Measurements from ENCODE around the gene RELCH.
A peak's percentile ranks its signal among the peaks of the same experiment; 100 is the strongest.
"Not testable (repeated sequence)": the region's sequence is repeated elsewhere in the genome, so short reads cannot be mapped to it uniquely, and the experiment has no call there.

RELCH gene

DNA sequence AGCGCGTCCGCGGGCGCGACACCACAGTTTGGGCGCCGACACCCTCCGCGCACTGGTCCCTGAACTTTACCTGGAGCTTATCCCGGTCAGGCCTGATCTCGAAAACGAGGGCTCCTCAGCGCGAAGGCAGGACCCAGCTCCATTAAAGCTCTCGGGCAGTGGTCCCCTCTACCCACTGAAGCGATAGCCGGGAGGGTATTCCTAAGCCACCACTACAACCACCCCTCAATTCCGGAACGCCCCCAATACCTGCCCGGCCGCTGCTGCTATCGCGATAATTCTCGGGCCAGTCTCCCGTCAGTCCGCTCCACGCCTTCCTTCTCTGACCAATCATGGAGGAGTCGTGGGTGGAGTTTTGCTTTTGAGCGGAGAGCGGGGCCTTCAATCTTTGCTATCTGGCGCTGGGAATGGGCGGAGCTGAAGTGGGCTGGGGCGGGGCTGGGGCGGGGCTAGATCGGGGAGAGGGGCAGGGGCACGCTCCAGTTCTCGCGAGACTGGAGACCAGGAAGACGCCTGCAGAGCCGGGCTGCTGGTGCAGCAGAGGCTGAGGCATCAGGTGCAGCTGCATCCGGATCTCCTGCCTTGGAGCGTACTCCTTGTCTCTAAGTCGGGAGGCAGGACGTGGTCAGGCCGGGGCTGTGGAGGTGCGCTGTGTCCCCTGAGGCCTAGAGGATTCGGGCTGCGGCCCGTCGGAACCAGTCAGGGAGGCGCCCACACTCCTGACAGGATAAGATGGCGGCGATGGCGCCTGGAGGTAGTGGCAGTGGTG lies at the start of gene RELCH, which contains the start of gene PIGN:
TSS of gene RELCH (plus strand) at position 482 of the 769 bp plus-strand sequence. CDS start at position 733, 251 bp downstream.
TSS of gene PIGN (minus strand) at position 283 of the 769 bp plus-strand sequence. CDS start 25,703 bp downstream, outside the sequence.
- DNase-seq (ENCODE audit: low read depth, low spot score), result peak; percentile 98

GRCh38 chr18:62138461-62139235 lies 48.4 kb upstream of the RELCH start:
- no peak for DNase-seq (ENCODE audit: low read depth, low spot score)

DNA sequence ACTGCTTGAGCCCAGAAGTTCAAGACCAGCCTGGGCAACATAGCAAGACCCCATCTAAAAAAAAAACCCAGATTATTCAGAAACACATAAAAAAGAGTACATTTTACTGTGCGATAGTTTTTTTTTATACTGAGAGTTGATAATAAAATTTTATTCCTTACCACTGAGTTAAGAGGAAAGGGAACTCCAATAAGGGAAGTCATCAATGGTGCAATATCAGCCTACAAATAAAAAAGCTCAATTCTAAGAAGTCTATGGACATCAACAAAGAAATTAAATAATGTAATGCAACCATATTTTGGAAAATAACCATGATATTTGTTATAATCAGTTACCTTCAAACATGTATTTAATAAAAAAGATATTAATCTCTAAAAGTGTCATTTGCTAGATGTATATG lies 46.8 kb upstream of the RELCH start:
- no peak for DNase-seq (ENCODE audit: low read depth, low spot score)

DNA sequence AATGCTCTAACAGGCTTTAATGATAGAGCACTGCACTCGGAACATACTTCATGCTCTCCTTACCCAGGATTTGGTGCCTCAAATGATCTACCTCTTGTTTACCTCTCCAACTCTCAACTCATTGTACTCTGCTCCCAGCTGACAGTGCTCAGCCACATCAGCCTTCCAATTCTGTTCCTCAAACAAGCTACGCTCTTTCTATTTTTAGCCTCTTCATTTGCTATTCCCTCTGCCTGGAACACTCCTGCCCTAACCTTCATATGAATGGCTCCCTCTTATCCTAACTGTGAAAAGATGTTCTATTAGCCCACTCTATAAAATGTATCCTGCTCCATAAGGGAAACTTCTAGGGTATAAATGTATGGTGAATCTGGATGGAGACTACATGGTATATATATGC lies 42.7 kb upstream of the RELCH start:
- DNase-seq (ENCODE audit: low read depth, low spot score), result no peak

DNA sequence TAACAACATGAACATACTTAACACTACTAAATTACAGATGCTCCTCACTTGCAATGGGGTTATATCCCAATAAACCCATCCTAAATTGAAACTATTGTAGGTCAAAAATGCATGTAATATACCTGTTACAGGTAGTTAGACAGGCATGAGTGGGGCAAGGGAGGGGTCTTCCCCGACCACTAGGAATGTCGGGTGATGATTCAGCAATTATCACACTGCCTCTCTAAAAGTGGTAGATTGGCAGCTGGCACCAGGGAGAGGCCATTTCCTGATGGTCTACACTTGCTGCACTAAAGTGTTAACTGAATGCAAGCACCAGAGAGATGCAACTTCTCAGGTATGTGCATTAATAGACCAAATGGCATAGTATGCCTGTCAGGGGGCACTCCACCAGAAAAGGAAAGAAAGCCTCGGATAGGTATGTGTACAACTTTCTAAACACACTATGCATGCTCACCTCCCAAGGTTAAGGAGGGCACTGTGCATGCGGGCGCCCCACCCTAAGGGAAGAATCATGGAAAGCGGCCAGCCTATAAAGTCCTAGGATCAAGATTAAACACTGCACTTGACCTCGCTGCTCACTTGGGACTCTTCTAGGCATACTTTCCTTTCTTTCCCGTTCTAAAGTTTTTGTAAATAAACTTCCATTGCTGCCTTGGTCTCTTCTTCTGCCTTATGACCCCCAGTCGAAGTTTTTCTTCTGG lies 35.8 kb upstream of the RELCH start:
- no peak for DNase-seq (ENCODE audit: low read depth, low spot score)

GRCh38 chr18:62152844-62153243 lies 34.2 kb upstream of the RELCH start:
- no peak for DNase-seq (ENCODE audit: low read depth, low spot score)

DNA sequence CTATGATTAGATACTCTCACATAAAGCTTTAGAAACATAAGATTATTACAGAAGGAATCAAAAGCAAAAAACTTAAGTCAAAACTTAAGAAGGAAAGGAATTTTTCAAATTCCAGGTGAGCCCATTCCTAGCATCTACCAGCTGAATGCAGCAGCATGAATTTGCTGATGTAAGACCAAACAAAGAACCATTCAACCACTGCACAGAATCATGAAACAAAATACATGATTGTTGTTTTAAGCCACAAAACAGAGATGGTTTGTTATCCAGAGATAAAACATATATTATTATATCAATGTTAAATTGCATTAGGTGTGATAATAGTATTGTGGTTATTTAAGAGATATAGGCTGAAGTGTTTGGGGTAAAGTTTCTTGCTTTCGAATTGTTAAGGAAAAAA lies 29.2 kb upstream of the RELCH start:
- DNase-seq (ENCODE audit: low read depth, low spot score), result no peak

GRCh38 chr18:62164310-62164709 lies 22.7 kb upstream of the RELCH start:
- no peak for DNase-seq (ENCODE audit: low read depth, low spot score)

GRCh38 chr18:62164855-62165487 lies 22.1 kb upstream of the RELCH start:
- DNase-seq (ENCODE audit: low read depth, low spot score), result peak; percentile 14

GRCh38 chr18:62165583-62165982 lies 21.5 kb upstream of the RELCH start:
- DNase-seq (ENCODE audit: low read depth, low spot score), result no peak

- DNase-seq (ENCODE audit: low read depth, low spot score), result not testable (repeated sequence)
These were observed 20.5 kb upstream of the RELCH start for GRCh38 chr18:62166524-62166923.

DNA sequence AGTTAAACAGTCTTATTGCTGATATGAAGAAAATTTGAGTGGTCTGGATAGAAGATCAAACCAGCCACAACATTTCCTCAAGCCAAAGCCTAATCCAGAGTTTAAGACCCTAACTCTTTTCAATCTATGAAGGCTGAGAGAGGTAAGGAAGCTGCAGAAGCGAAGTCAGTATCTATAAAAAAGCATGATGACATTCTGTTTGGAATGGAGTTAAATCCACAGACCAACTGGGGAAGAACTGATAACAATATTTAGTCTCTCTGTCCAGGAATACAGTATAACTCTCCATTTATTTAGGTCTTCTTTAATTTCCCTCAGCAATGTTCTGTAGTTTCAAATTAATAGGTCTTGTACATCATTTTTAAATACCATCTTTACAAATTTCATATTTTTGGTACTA lies 16.2 kb upstream of the RELCH start:
- DNase-seq (ENCODE audit: low read depth, low spot score), result no peak

DNA sequence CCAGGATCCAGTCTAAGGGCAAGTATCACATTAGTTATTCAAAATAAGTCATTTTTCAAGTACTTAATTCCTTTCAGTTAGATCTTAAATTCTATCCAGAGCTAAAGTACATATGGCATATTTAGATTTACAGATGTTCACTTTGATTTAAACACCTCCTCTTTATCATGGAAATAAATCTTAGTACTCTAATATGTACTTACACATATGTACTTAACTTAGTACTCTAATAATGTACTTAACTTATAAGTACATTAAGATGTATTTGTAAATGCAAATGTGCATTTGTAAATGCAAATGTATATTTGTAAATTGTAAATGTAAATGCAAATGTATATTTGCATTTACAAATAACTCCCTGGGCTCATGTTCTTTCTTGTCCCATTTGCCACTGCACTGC lies 14.8 kb upstream of the RELCH start:
- DNase-seq (ENCODE audit: low read depth, low spot score), result no peak

DNA sequence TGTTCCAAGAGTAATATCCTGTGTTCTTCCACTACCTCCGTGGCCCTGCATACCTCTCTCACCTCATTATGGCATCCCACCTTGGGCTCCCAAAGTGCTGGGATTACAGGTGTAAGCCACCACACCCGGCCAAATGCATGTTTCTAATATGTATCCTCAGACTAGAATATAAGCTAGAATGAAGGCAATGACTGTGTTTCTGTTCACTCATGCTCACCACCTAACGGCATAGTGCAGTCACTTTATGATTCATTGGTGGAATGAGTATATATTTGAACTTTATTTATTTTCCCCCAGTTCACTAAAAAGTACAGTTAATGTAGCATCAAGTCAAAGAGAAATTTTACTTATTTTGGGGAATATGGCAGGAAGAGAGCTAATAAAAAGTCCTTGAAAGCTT lies 11.5 kb upstream of the RELCH start:
- no peak for DNase-seq (ENCODE audit: low read depth, low spot score)

DNA sequence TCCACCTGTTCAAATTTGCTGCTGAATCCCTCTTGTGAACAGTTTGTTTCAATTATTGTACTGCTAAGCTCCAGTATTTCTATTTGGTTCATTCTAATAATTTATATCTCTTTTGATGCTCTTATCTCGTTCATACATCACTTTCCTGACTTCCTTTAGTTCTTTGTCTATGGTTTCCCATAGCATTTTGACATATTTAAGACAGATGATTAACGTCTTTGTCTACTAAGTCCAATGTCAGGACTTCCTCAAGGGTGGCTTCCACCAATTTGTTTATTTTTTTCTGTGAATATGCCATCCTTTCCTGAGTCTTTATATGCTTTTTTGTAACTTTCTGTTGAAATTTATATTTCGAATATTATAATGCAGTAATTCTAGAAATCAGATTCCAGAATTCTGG lies 9.8 kb upstream of the RELCH start:
- no peak for DNase-seq (ENCODE audit: low read depth, low spot score)

GRCh38 chr18:62179213-62179612 lies 7.8 kb upstream of the RELCH start:
- no peak for DNase-seq (ENCODE audit: low read depth, low spot score)

DNA sequence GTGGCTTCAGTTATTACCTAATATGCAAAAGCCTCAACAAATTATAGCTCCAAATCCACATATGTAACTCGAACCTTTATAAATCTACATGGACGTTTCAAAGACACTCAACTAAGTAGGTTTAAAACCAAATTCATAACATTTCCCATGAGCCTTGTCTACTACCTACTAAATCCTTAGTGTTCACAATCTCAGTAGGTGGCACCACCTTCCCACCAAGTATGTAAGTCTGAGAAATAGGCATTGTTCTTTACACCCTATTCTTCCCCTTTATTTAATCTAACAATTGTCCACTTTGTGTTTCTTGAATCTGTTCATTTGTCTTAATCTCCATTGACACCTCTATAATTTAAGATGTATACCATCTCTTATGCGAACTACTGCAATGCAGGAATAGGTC lies 4.8 kb upstream of the RELCH start:
- no peak for DNase-seq (ENCODE audit: low read depth, low spot score)

GRCh38 chr18:62183578-62184195 lies 3.4 kb upstream of the RELCH start:
- no peak for DNase-seq (ENCODE audit: low read depth, low spot score)

DNA sequence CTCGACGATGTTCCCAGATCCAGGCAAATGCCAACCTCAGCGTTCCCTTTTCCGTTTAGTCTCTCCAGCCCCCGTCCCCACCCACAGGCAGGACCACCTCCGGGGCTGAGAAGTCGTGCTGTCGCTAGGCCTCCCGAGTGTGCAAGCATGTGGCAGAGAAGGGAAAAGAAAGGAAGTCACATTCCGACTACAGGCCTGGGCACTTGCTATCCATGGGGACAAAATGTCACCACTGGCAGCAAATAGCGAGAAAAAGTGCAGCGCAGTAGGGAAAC lies 619 bp upstream of the RELCH start:
- no peak for DNase-seq (ENCODE audit: low read depth, low spot score)

DNA sequence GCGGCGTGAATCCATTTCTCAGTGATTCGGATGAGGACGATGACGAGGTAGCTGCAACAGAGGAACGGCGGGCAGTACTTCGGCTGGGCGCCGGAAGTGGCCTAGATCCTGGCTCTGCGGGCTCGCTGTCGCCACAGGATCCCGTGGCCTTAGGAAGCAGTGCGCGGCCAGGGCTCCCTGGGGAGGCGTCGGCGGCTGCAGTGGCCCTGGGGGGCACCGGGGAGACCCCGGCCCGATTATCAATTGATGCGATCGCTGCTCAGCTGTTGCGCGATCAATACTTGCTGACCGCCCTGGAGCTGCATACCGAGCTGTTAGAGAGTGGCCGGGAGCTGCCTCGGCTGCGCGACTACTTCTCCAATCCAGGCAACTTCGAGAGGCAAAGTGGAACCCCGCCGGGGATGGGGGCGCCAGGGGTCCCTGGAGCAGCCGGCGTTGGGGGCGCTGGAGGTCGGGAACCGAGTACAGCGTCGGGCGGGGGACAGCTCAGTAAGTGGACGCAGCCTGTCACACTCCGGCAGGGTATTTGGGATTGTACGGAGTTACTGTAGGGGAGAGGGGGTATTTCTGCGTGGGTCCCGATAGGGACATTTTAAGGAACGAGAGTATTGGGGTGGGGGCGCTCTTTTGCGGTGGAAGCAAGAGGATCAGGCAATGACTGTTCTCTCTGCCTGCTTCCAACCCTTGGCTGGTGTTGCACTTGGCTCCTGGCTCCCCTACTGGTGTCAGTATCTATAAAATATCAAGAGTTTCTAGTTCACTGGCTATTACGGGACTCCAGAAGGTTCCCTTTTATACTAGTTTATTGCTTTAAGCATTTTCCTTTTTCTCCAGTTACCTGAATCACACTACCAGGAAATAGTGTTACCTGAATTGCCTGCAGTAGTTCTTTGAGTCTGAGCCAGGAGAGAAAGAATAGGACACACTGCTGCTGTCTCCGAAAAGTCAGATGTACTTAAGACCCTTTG lies 772 bp downstream of the RELCH start:
- no peak for DNase-seq (ENCODE audit: low read depth, low spot score)

Data from ELF-1 (cell line).